HCT116 (cell line): Measurements from ENCODE around the gene ARNT2. TPM values are rescaled to one million over a fixed set of nuclear protein-coding genes. Genes with fewer than 3 reads are reported as not detected.
A peak's percentile ranks its signal among the peaks of the same experiment; 100 is the strongest.

Experiments
- ATAC-seq: fragments of 200-7000 bp; cut with Tn5 transposase; 2 replicates; pipeline ENCODE4 v1.9.1; 2020; ENCODE audit warnings: mild to moderate bottlenecking, moderate library complexity
- BruUV-seq: library from RNA; stranded (reverse); fragments of 400-500 nt; replicated peaks from 2 replicates; lab custom pipeline; 2021; lab: Mats Ljungman, UMichigan
- CTCF ChIA-PET: fragments of 300-600 bp; sonication (Branson Sonifier 250); formaldehyde crosslinking; loops from one replicate; lab custom pipeline; 2021; ENCODE audit warnings: antibody characterized with exemption; lab: Charles Lee
- POLR2A ChIA-PET: fragments of 300-600, 350-600 bp; sonication (Branson Sonifier 250); formaldehyde crosslinking; loops from one replicate; lab custom pipeline; 2021; ENCODE audit warnings: antibody characterized with exemption; lab: Charles Lee
- RAD21 ChIA-PET, 2 experiments: fragments of 300-600 bp; sonication (Branson Sonifier 250); formaldehyde crosslinking; loops; one replicate each; lab custom pipeline; 2023; ENCODE audit warnings: low total read pairs in 2 of 2; ENCODE audit not compliant: uncharacterized antibody in 2 of 2, unreplicated experiment in 2 of 2, low non-redundant PET in 1 of 2; lab: Charles Lee
- DNase-seq: peaks from one replicate; pipeline ENCODE4 v3.0.0-alpha.2; 2010; ENCODE audit warnings: low read depth, low spot score
- H2AFZ ChIP-seq: fragments of 200-600 bp; shearing (Covaris generic), sonication (generic); 2 replicates; pipeline ENCODE4 v1.6.1; 2017; ENCODE audit warnings: low read depth, mixed run types, mixed read lengths, antibody characterized with exemption, low read length; ENCODE audit not compliant: poor library complexity, severe bottlenecking
- H3K27ac ChIP-seq: 2 replicates; pipeline ENCODE4 v1.5.1; 2012; ENCODE audit warnings: low read depth, low read length
- H3K27me3 ChIP-seq: fragments of 200-600 bp; sonication (generic); 2 replicates; pipeline ENCODE4 v1.6.1; 2016; ENCODE audit warnings: mixed run types, low read length, mixed read lengths; ENCODE audit not compliant: insufficient read depth
- H3K36me3 ChIP-seq, 2 experiments: fragments of 200-500 bp in 1 of 2; fragments of 200-600 bp in 1 of 2; sonication (Bioruptor generic) in 1 of 2; sonication (generic) in 1 of 2; 2 replicates each; pipeline versions ENCODE4 v1.5.1 to v1.6.1; 2014 to 2016; ENCODE audit warnings: low read length in 2 of 2, inconsistent platforms in 1 of 2, mixed read lengths in 1 of 2, mixed run types in 1 of 2; ENCODE audit not compliant: insufficient read depth in 2 of 2, control insufficient read depth in 1 of 2
- H3K4me1 ChIP-seq, 2 experiments: fragments of 200-600 bp in 1 of 2; sonication (generic) in 1 of 2; 2 replicates each; pipeline versions ENCODE4 v1.5.1 to v1.6.1; 2012 to 2017; ENCODE audit warnings: low read length in 2 of 2, inconsistent platforms in 1 of 2, mild to moderate bottlenecking in 1 of 2, mixed read lengths in 1 of 2, mixed run types in 1 of 2, moderate library complexity in 1 of 2; ENCODE audit not compliant: insufficient read depth in 2 of 2, control insufficient read depth in 1 of 2
- H3K4me2 ChIP-seq: fragments of 200-600 bp; sonication (generic); 2 replicates; pipeline ENCODE4 v1.6.1; 2017; ENCODE audit warnings: mixed run types, low read length, mixed read lengths
- H3K4me3 ChIP-seq, 2 experiments: fragments of 200-600 bp in 1 of 2; sonication (generic) in 1 of 2; replicated peaks in 1 of 2; 2 replicates each; pipeline ENCODE4 v1.5.1; 2011 to 2016; ENCODE audit warnings: low read length in 2 of 2, control low read depth in 1 of 2, low read depth in 1 of 2, mild to moderate bottlenecking in 1 of 2, mixed read lengths in 1 of 2, mixed run types in 1 of 2
- H3K79me2 ChIP-seq: fragments of 200-600 bp; sonication (generic); 2 replicates; pipeline ENCODE4 v1.6.1; 2017; ENCODE audit warnings: mild to moderate bottlenecking, mixed run types, low read length, moderate library complexity, mixed read lengths; ENCODE audit not compliant: insufficient read depth
- H3K9ac ChIP-seq: fragments of 200-600 bp; sonication (generic); 2 replicates; pipeline ENCODE4 v1.6.1; 2016; ENCODE audit warnings: low read length, mixed read lengths
- H3K9me2 ChIP-seq: fragments of 200-600 bp; sonication (generic), shearing (Covaris generic); 2 replicates; pipeline ENCODE4 v1.6.1; 2017; ENCODE audit warnings: mixed run types, mild to moderate bottlenecking, moderate library complexity; ENCODE audit not compliant: insufficient read depth
- H3K9me3 ChIP-seq, 2 experiments: fragments of 200-500 bp in 1 of 2; fragments of 200-600 bp in 1 of 2; sonication (Bioruptor generic) in 1 of 2; sonication (generic) in 1 of 2; 2 replicates each; pipeline ENCODE4 v1.6.1; 2014 to 2017; ENCODE audit warnings: low read length in 2 of 2, mixed read lengths in 2 of 2, inconsistent platforms in 1 of 2, low read depth in 1 of 2, mild to moderate bottlenecking in 1 of 2, mixed run types in 1 of 2, moderate library complexity in 1 of 2; ENCODE audit not compliant: control insufficient read depth in 1 of 2, insufficient read depth in 1 of 2
- H4K20me1 ChIP-seq: fragments of 200-600 bp; sonication (generic), shearing (Covaris generic); 2 replicates; pipeline ENCODE4 v1.6.1; 2017; ENCODE audit warnings: mixed run types, mild to moderate bottlenecking, moderate library complexity; ENCODE audit not compliant: insufficient read depth
- CBX3 ChIP-seq: IDR thresholded peaks from 2 replicates; pipeline ENCODE4 v1.6.1; 2012; ENCODE audit warnings: low read depth
- CEBPB ChIP-seq: IDR thresholded peaks from 2 replicates; pipeline ENCODE4 v1.6.1; 2012; ENCODE audit warnings: low read depth
- EGR1 ChIP-seq: IDR thresholded peaks from 2 replicates; pipeline ENCODE4 v1.6.1; 2012; ENCODE audit warnings: low read depth
- EZH2 ChIP-seq: fragments of 200-600 bp; sonication (generic); IDR thresholded peaks from 2 replicates; pipeline ENCODE4 v1.6.1; 2017; ENCODE audit warnings: antibody characterized with exemption, mixed run types
- EZH2phosphoT487 ChIP-seq: fragments of 200-600 bp; IDR thresholded peaks from 2 replicates; pipeline ENCODE4 v1.6.1; 2018; ENCODE audit warnings: antibody characterized with exemption, borderline replicate concordance
- FOSL1 ChIP-seq: IDR thresholded peaks from 2 replicates; pipeline ENCODE4 v1.6.1; 2012; ENCODE audit warnings: low read depth
- JUND ChIP-seq: IDR thresholded peaks from 2 replicates; pipeline ENCODE4 v1.6.1; 2012
- POLR2A ChIP-seq: IDR thresholded peaks from 2 replicates; pipeline ENCODE4 v1.7.0; 2011; ENCODE audit warnings: borderline replicate concordance; ENCODE audit not compliant: insufficient read depth, insufficient read length; ENCODE audit errors: extremely low read depth
- RAD21 ChIP-seq: IDR thresholded peaks from 2 replicates; pipeline ENCODE4 v1.6.1; 2012; ENCODE audit warnings: low read depth, mild to moderate bottlenecking
- SP1 ChIP-seq: IDR thresholded peaks from 2 replicates; pipeline ENCODE4 v1.6.1; 2012; ENCODE audit warnings: low read depth
- SRF ChIP-seq: IDR thresholded peaks from 2 replicates; pipeline ENCODE4 v1.6.1; 2012; ENCODE audit warnings: low read depth
- TCF7L2 ChIP-seq: IDR thresholded peaks from 2 replicates; pipeline ENCODE4 v1.7.0; 2011; ENCODE audit warnings: borderline replicate concordance, inconsistent platforms; ENCODE audit not compliant: insufficient read depth, insufficient read length; ENCODE audit errors: extremely low read depth
- YY1 ChIP-seq: IDR thresholded peaks from 2 replicates; pipeline ENCODE4 v1.6.1; 2011; ENCODE audit warnings: low read length, low read depth, moderate library complexity, mild to moderate bottlenecking; ENCODE audit not compliant: insufficient replicate concordance; ENCODE audit errors: extremely low read depth
- ZFX ChIP-seq: fragments of 450-650 bp; IDR thresholded peaks from 2 replicates; pipeline ENCODE4 v1.6.1; 2017
- ZNF274 ChIP-seq: fragments of 200-500 bp; sonication (Bioruptor generic); IDR thresholded peaks from 2 replicates; pipeline ENCODE4 v1.6.1; 2014; ENCODE audit warnings: mild to moderate bottlenecking, low read depth, low read length, inconsistent platforms
- intact Hi-C: fragments of 100-400 bp; cut with micrococcal nuclease; formaldehyde crosslinking; loops from 2 replicates; pipeline ENCODE4 v1.10.0; 2022
- total RNA-seq: library from RNA; stranded (reverse); gene quantifications from one replicate; pipeline ENCODE4 v1.2.1, GENCODE V29; 2021; ENCODE audit not compliant: unreplicated experiment
- TF ChIP-seq, protein P1 (sequence below): IDR thresholded peaks from 2 replicates; pipeline ENCODE4 v1.6.1; 2012
- TF ChIP-seq, protein P2 (sequence below): IDR thresholded peaks from 2 replicates; pipeline ENCODE4 v1.6.1; 2012; ENCODE audit warnings: low read depth
- TF ChIP-seq, protein P3 (sequence below): IDR thresholded peaks from 2 replicates; pipeline ENCODE4 v1.6.1; 2012
- TF ChIP-seq, protein P4 (sequence below), 3 experiments: fragments of 200-600 bp in 1 of 3; sonication (generic) in 1 of 3; IDR thresholded peaks in 2 of 3; conservative IDR thresholded peaks in 1 of 3; 2 replicates each; pipeline ENCODE4 v1.5.1; 2012 to 2017; ENCODE audit warnings: low read depth in 2 of 3, low read length in 2 of 3, antibody characterized with exemption in 1 of 3, borderline replicate concordance in 1 of 3, control low read depth in 1 of 3, mild to moderate bottlenecking in 1 of 3, mixed read lengths in 1 of 3, mixed run types in 1 of 3, moderate library complexity in 1 of 3; ENCODE audit not compliant: insufficient read depth in 1 of 3

ARNT2 gene
- total RNA-seq, 1 experiment from 2014 or later: 3.0 TPM

DNA sequence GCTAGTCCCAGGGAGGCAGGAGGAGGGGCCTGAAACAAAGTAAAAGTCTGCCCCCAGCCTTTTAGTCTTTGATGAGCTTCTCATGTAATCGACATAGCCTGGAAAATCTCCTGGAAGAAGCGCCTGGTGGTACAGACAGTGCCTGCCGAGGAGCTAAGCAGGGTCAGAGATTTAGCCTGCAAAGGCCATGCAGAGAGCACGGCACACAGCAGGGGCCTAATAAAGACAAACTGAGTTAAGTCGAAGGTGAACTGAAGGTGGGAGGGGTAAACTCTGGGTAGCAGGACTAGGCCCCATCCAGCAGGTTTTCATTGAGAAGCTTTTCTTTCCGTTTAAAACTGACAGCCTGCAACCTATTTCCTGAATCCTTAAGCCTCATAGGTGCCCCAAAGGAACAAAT is 175.4 kb downstream of the ARNT2 start:
- H2AFZ ChIP-seq: no peak overlapping the region
- H3K9me2 ChIP-seq: no peaks in the 10 kb centered on the region
- ChIA-PET RAD21 (no interaction called here), POLR2A (no interaction called here), CTCF (interaction anchor here (1.5 kb wide), 1 partner anchor 12 kb away, joined by 7 read pairs; no protein-coding TSS in a partner anchor)
- 0 out of 2 replicates have a peak overlapping the region, but pooled peaks have one; percentile 23 for H3K4me2 ChIP-seq
- H3K9me3 ChIP-seq: no peaks in the 10 kb centered on the region
- H4K20me1 ChIP-seq: no peaks in the 10 kb centered on the region
- no peaks in the 10 kb centered on the region for H3K36me3 ChIP-seq
- H3K4me1 ChIP-seq: peaks cover 0 to 19% of the 10 kb centered on the region in 2 experiments; a peak in 2 of 4 replicates
- ATAC-seq (0 out of 2 replicates have a peak, but pooled peaks have one; percentile 6), DNase-seq (no peak)
- TF ChIP-seq EGR1 (no peak), EZH2 (no peak), SRF (no peak), SP1 (no peak), EZH2phosphoT487 (no peak), TCF7L2 (no peak), ZNF274 (no peak), CBX3 (no peak), CEBPB (no peak), YY1 (no peak), JUND (no peak), ZFX (no peak), RAD21 (no peak), POLR2A (no peak), FOSL1 (no peak)
- TF ChIP-seq, protein P1, sequence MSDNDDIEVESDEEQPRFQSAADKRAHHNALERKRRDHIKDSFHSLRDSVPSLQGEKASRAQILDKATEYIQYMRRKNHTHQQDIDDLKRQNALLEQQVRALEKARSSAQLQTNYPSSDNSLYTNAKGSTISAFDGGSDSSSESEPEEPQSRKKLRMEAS: no peak
- TF ChIP-seq, protein P2, sequence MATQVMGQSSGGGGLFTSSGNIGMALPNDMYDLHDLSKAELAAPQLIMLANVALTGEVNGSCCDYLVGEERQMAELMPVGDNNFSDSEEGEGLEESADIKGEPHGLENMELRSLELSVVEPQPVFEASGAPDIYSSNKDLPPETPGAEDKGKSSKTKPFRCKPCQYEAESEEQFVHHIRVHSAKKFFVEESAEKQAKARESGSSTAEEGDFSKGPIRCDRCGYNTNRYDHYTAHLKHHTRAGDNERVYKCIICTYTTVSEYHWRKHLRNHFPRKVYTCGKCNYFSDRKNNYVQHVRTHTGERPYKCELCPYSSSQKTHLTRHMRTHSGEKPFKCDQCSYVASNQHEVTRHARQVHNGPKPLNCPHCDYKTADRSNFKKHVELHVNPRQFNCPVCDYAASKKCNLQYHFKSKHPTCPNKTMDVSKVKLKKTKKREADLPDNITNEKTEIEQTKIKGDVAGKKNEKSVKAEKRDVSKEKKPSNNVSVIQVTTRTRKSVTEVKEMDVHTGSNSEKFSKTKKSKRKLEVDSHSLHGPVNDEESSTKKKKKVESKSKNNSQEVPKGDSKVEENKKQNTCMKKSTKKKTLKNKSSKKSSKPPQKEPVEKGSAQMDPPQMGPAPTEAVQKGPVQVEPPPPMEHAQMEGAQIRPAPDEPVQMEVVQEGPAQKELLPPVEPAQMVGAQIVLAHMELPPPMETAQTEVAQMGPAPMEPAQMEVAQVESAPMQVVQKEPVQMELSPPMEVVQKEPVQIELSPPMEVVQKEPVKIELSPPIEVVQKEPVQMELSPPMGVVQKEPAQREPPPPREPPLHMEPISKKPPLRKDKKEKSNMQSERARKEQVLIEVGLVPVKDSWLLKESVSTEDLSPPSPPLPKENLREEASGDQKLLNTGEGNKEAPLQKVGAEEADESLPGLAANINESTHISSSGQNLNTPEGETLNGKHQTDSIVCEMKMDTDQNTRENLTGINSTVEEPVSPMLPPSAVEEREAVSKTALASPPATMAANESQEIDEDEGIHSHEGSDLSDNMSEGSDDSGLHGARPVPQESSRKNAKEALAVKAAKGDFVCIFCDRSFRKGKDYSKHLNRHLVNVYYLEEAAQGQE: no peak
- TF ChIP-seq, protein P3, sequence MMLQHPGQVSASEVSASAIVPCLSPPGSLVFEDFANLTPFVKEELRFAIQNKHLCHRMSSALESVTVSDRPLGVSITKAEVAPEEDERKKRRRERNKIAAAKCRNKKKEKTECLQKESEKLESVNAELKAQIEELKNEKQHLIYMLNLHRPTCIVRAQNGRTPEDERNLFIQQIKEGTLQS: no peak
- TF ChIP-seq, protein P4, sequence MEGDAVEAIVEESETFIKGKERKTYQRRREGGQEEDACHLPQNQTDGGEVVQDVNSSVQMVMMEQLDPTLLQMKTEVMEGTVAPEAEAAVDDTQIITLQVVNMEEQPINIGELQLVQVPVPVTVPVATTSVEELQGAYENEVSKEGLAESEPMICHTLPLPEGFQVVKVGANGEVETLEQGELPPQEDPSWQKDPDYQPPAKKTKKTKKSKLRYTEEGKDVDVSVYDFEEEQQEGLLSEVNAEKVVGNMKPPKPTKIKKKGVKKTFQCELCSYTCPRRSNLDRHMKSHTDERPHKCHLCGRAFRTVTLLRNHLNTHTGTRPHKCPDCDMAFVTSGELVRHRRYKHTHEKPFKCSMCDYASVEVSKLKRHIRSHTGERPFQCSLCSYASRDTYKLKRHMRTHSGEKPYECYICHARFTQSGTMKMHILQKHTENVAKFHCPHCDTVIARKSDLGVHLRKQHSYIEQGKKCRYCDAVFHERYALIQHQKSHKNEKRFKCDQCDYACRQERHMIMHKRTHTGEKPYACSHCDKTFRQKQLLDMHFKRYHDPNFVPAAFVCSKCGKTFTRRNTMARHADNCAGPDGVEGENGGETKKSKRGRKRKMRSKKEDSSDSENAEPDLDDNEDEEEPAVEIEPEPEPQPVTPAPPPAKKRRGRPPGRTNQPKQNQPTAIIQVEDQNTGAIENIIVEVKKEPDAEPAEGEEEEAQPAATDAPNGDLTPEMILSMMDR (IDR thresholded peaks at IDR 0.05 in 2 of 3, conservative IDR thresholded peaks at IDR 0.05 in 1 of 3; ENCODE audit: borderline replicate concordance in 1 of 3, insufficient read depth in 1 of 3, low read depth in 2 of 3, low read length in 2 of 3): no peak
- intact Hi-C loops: no loop called here
- no peak overlapping the region for H3K4me3 ChIP-seq
- BruUV-seq: no TSS peak
- H3K79me2 ChIP-seq: no peaks in the 10 kb centered on the region
- H3K9ac ChIP-seq: no peak overlapping the region
- H3K27me3 ChIP-seq: no peaks in the 10 kb centered on the region
- H3K27ac ChIP-seq: no peak overlapping the region
